Measurements from ENCODE around the gene GRIN2A. TPM values are rescaled to one million over a fixed set of nuclear protein-coding genes. Genes with fewer than 3 reads are reported as not detected.

Gene GRIN2A
- total and polyA plus RNA-seq, 2 of the 8 experiments (the other 6 are each of a cell fraction or from before 2014, with no cell fraction given) = 0.18 to 1.8 TPM

GRCh38 chr16:10039220-10040096 is 142.8 kb downstream of the GRIN2A start (continued):
- TF ChIP-seq GTF2F1 (IDR thresholded peaks at IDR 0.05; ENCODE audit: borderline replicate concordance, low read depth, low read length) (no peak), BRCA1 (IDR thresholded peaks at IDR 0.05; ENCODE audit: low read depth, low read length) (no peak), SP4 (IDR thresholded peaks at IDR 0.05; ENCODE audit: low read length) (no peak), RAD21 (IDR thresholded peaks at IDR 0.05 in 1 of 2, conservative IDR thresholded peaks at IDR 0.05 in 1 of 2; ENCODE audit: low read depth in 2 of 2, low read length in 2 of 2) (peak; percentile 13 to 35; a peak in 3 of 4 replicates), NANOG (IDR thresholded peaks at IDR 0.05; ENCODE audit: insufficient read depth, low read depth, low read length, poor library complexity, severe bottlenecking) (no peak), JUND (IDR thresholded peaks at IDR 0.05; ENCODE audit: low read length) (no peak), TAF7 (optimal IDR thresholded peaks at IDR 0.05; ENCODE audit: borderline replicate concordance, low read depth, low read length) (no peak), HDAC2 (IDR thresholded peaks at IDR 0.05; ENCODE audit: borderline replicate concordance in 1 of 2, low read depth in 2 of 2, low read length in 2 of 2) (no peak; a peak in 1 of 4 replicates), SIN3A (conservative IDR thresholded peaks at IDR 0.05 in 1 of 2, IDR thresholded peaks at IDR 0.05 in 1 of 2; ENCODE audit: low read depth in 1 of 2, low read length in 2 of 2) (no peak), ATF2 (IDR thresholded peaks at IDR 0.05; ENCODE audit: low read length) (no peak), CHD2 (IDR thresholded peaks at IDR 0.05; ENCODE audit: low read length) (no peak), CREB1 (IDR thresholded peaks at IDR 0.05) (no peak), MAFK (IDR thresholded peaks at IDR 0.05; ENCODE audit: low read depth, low read length) (no peak), BACH1 (IDR thresholded peaks at IDR 0.05; ENCODE audit: low read length) (no peak), PHF8 (conservative IDR thresholded peaks at IDR 0.05; ENCODE audit: low read depth, low read length) (0 out of 2 replicates have a peak, but pooled peaks have one; percentile 10), CBX8 (IDR thresholded peaks at IDR 0.05; ENCODE audit: borderline replicate concordance, low read depth, low read length) (no peak), TCF12 (IDR thresholded peaks at IDR 0.05; ENCODE audit: low read depth, low read length) (no peak), KDM5A (IDR thresholded peaks at IDR 0.05; ENCODE audit: low read length) (no peak)
- TF ChIP-seq, protein P1, sequence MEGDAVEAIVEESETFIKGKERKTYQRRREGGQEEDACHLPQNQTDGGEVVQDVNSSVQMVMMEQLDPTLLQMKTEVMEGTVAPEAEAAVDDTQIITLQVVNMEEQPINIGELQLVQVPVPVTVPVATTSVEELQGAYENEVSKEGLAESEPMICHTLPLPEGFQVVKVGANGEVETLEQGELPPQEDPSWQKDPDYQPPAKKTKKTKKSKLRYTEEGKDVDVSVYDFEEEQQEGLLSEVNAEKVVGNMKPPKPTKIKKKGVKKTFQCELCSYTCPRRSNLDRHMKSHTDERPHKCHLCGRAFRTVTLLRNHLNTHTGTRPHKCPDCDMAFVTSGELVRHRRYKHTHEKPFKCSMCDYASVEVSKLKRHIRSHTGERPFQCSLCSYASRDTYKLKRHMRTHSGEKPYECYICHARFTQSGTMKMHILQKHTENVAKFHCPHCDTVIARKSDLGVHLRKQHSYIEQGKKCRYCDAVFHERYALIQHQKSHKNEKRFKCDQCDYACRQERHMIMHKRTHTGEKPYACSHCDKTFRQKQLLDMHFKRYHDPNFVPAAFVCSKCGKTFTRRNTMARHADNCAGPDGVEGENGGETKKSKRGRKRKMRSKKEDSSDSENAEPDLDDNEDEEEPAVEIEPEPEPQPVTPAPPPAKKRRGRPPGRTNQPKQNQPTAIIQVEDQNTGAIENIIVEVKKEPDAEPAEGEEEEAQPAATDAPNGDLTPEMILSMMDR (IDR thresholded peaks at IDR 0.05; ENCODE audit: control extremely low read depth in 1 of 3, insufficient read depth in 1 of 3, low read depth in 1 of 3, low read length in 3 of 3) = peak in 2 of 3 experiments; percentile 20 to 43; a peak in 2 of 4 replicates
